Astrocyte (in vitro differentiated cells and primary cell): ENCODE data around the gene UGT1A8. TPM values are rescaled to one million over a fixed set of nuclear protein-coding genes. Genes with fewer than 3 reads are reported as not detected.

Experiments
- DNase-seq: peaks from one replicate; pipeline ENCODE4 v3.0.0-alpha.2; 2010; ENCODE audit warnings: low read depth
- FAIRE-seq: peaks from 2 replicates; lab custom pipeline; 2011; peaks lifted over from hg19 to GRCh38; lab: Jason Lieb, UNC
- H2AFZ ChIP-seq: 2 replicates; pipeline ENCODE4 v1.6.0; 2012; ENCODE audit warnings: low read depth, low read length, inconsistent platforms
- H3K27ac ChIP-seq: 2 replicates; pipeline ENCODE4 v1.5.1; 2011; ENCODE audit warnings: low read depth, low read length, inconsistent platforms
- H3K27me3 ChIP-seq: 2 replicates; pipeline ENCODE4 v1.6.0; 2011; ENCODE audit warnings: low read length, inconsistent platforms; ENCODE audit not compliant: insufficient read depth
- H3K36me3 ChIP-seq: 2 replicates; pipeline ENCODE4 v1.5.1; 2011; ENCODE audit warnings: low read length, inconsistent platforms; ENCODE audit not compliant: insufficient read depth
- H3K4me1 ChIP-seq: 2 replicates; pipeline ENCODE4 v1.5.1; 2011; ENCODE audit warnings: low read length, inconsistent platforms; ENCODE audit not compliant: insufficient read depth
- H3K4me2 ChIP-seq: 2 replicates; pipeline ENCODE4 v1.6.0; 2012; ENCODE audit warnings: low read length, inconsistent platforms
- H3K4me3 ChIP-seq: 2 replicates; pipeline ENCODE4 v1.5.1; 2011; ENCODE audit warnings: low read depth, mild to moderate bottlenecking, low read length, inconsistent platforms; ENCODE audit not compliant: insufficient read depth
- H3K79me2 ChIP-seq: 2 replicates; pipeline ENCODE4 v1.6.0; 2012; ENCODE audit warnings: mild to moderate bottlenecking, low read length, inconsistent platforms; ENCODE audit not compliant: insufficient read depth
- H3K9ac ChIP-seq: 2 replicates; pipeline ENCODE4 v1.6.0; 2012; ENCODE audit warnings: mild to moderate bottlenecking, low read length, inconsistent platforms
- H3K9me3 ChIP-seq: 2 replicates; pipeline ENCODE4 v1.5.1; 2012; ENCODE audit warnings: low read depth, mild to moderate bottlenecking, low read length, inconsistent platforms; ENCODE audit not compliant: insufficient read depth
- H4K20me1 ChIP-seq: 2 replicates; pipeline ENCODE4 v1.6.0; 2012; ENCODE audit warnings: low read length, inconsistent platforms; ENCODE audit not compliant: insufficient read depth
- H3K27ac Mint-ChIP-seq: one replicate; pipeline ENCODE4 v1.8.0; 2021; ENCODE audit warnings: mild to moderate bottlenecking, mixed read lengths; ENCODE audit not compliant: unreplicated experiment
- H3K27me3 Mint-ChIP-seq: one replicate; pipeline ENCODE4 v1.8.0; 2021; ENCODE audit warnings: low read depth, mixed read lengths; ENCODE audit not compliant: unreplicated experiment
- H3K36me3 Mint-ChIP-seq: one replicate; pipeline ENCODE4 v1.8.0; 2021; ENCODE audit warnings: low read depth, mixed read lengths; ENCODE audit not compliant: unreplicated experiment
- H3K4me1 Mint-ChIP-seq: one replicate; pipeline ENCODE4 v1.8.0; 2021; ENCODE audit warnings: low read depth, mixed read lengths; ENCODE audit not compliant: unreplicated experiment
- H3K4me3 Mint-ChIP-seq: one replicate; pipeline ENCODE4 v1.8.0; 2021; ENCODE audit warnings: mild to moderate bottlenecking, moderate library complexity, mixed read lengths; ENCODE audit not compliant: unreplicated experiment
- H3K9me3 Mint-ChIP-seq: one replicate; pipeline ENCODE4 v1.8.0; 2021; ENCODE audit warnings: mild to moderate bottlenecking, mixed read lengths; ENCODE audit not compliant: unreplicated experiment
- CTCF ChIP-seq: IDR thresholded peaks from 2 replicates; pipeline ENCODE4 v1.5.1; 2011; ENCODE audit warnings: low read depth, mild to moderate bottlenecking, inconsistent platforms, low read length, moderate library complexity; ENCODE audit not compliant: insufficient read depth
- EZH2 ChIP-seq: IDR thresholded peaks from 2 replicates; pipeline ENCODE4 v1.6.1; 2012; ENCODE audit warnings: mild to moderate bottlenecking, low read length, inconsistent platforms; ENCODE audit not compliant: insufficient read depth
- total RNA-seq: library from RNA; stranded (reverse); gene quantifications from 2 replicates; pipeline ENCODE4 v1.2.1, GENCODE V29; 2021

UGT1A8 gene
- total RNA-seq, 1 donor from 2014 or later: not detected

- Histone ChIP-seq H3K27me3 (no peaks in the 10 kb centered on the region), H3K79me2 (no peaks in the 10 kb centered on the region), H2AFZ (no peak overlapping the region), H3K9ac (no peak overlapping the region), H3K4me1 (no peaks in the 10 kb centered on the region), H3K9me3 (peaks cover 3% of the 10 kb centered on the region), H3K36me3 (no peaks in the 10 kb centered on the region), H4K20me1 (no peaks in the 10 kb centered on the region), H3K4me2 (no peak overlapping the region), H3K4me3 (no peak overlapping the region), H3K27ac (no peak overlapping the region)
- Mint-ChIP-seq H3K27me3 (peaks cover 28% of the 10 kb centered on the region), H3K4me1 (no peaks in the 10 kb centered on the region), H3K36me3 (no peaks in the 10 kb centered on the region), H3K4me3 (no peak overlapping the region), H3K27ac (no peak overlapping the region), H3K9me3 (peaks cover 7% of the 10 kb centered on the region)
- no peak for TF ChIP-seq CTCF
- TF ChIP-seq EZH2: no peak
- DNase-seq (no peak), FAIRE-seq (no peak)
Observed at GRCh38 chr2:233795735-233796171, 178.3 kb downstream of the UGT1A8 start.

GRCh38 chr2:233796254-233796653 lies 178.8 kb downstream of the UGT1A8 start:
- no peak overlapping the region for H3K27ac ChIP-seq
- no peak overlapping the region for H3K4me2 ChIP-seq
- H3K4me3 ChIP-seq: no peak overlapping the region
- DNase-seq (no peak), FAIRE-seq (no peak)
- no peaks in the 10 kb centered on the region for H4K20me1 ChIP-seq
- H3K9ac ChIP-seq: no peak overlapping the region
- Mint-ChIP-seq H3K36me3 (no peaks in the 10 kb centered on the region), H3K4me1 (peaks cover 3% of the 10 kb centered on the region), H3K9me3 (peaks cover 7% of the 10 kb centered on the region), H3K27me3 (peaks cover 23% of the 10 kb centered on the region), H3K4me3 (no peak overlapping the region), H3K27ac (no peak overlapping the region)
- H3K36me3 ChIP-seq: no peaks in the 10 kb centered on the region
- H3K79me2 ChIP-seq: no peaks in the 10 kb centered on the region
- TF ChIP-seq CTCF (no peak), EZH2 (no peak)
- H3K27me3 ChIP-seq: no peaks in the 10 kb centered on the region
- H3K9me3 ChIP-seq: peaks cover 3% of the 10 kb centered on the region
- H2AFZ ChIP-seq: no peak overlapping the region
- H3K4me1 ChIP-seq: peaks cover under 1% of the 10 kb centered on the region

- Histone ChIP-seq H3K36me3 (no peaks in the 10 kb centered on the region), H3K27me3 (no peaks in the 10 kb centered on the region), H3K4me1 (peaks cover 5% of the 10 kb centered on the region), H4K20me1 (no peaks in the 10 kb centered on the region), H3K9ac (no peak overlapping the region), H3K4me3 (no peak overlapping the region), H2AFZ (no peak overlapping the region), H3K27ac (no peak overlapping the region), H3K4me2 (no peak overlapping the region), H3K79me2 (no peaks in the 10 kb centered on the region), H3K9me3 (no peaks in the 10 kb centered on the region)
- no peaks in the 10 kb centered on the region for H3K36me3 Mint-ChIP-seq
- no peak for TF ChIP-seq CTCF
- no peak for TF ChIP-seq EZH2
- H3K4me3 Mint-ChIP-seq: no peak overlapping the region
- peaks cover 4% of the 10 kb centered on the region for H3K4me1 Mint-ChIP-seq
- no peak overlapping the region for H3K27ac Mint-ChIP-seq
- peaks cover 4% of the 10 kb centered on the region for H3K9me3 Mint-ChIP-seq
- no peak for FAIRE-seq
- H3K27me3 Mint-ChIP-seq: peaks cover 28% of the 10 kb centered on the region
- no peak for DNase-seq
Observed at GRCh38 chr2:233798335-233799086, 181.1 kb downstream of the UGT1A8 start.
